GM13977 (cell line): ENCODE results near the gene TACR1.
A peak's percentile ranks its signal among the peaks of the same experiment; 100 is the strongest.
"Not testable (repeated sequence)": the region's sequence is repeated elsewhere in the genome, so short reads cannot be mapped to it uniquely, and the experiment has no call there.

ENCODE experiments used
- DNase-seq: peaks from one replicate; pipeline ENCODE4 v3.0.0; 2012; ENCODE audit warnings: low spot score
- CTCF ChIP-seq: IDR thresholded peaks from 2 replicates; pipeline ENCODE4 v1.5.1; 2012; ENCODE audit warnings: mild to moderate bottlenecking, control low read depth; ENCODE audit not compliant: insufficient read depth; ENCODE audit errors: extremely low read depth, missing control alignments
- in situ Hi-C: fragments of 300-500 bp; cut with MboI; formaldehyde crosslinking; loops from one replicate; pipeline ENCODE4 v1.12.0; 2022; ENCODE audit warnings: low sequenced_read_pairs, low pct_unique_long_range_greater_than_20kb, mixed read lengths, inconsistent platforms; ENCODE audit not compliant: unreplicated experiment

Gene TACR1

GRCh38 chr2:75199428-75200011 lies at the start of gene TACR1:
TACR1 (minus strand) TSS chr2:75199520; CDS start chr2:75198934, 586 bp downstream.
- TF ChIP-seq CTCF, result peak; percentile 64
- peak; percentile 78 for DNase-seq
- in situ Hi-C loops, result no loop called here

- in situ Hi-C loops, DNase-seq: not testable (repeated sequence)
Measured at GRCh38 chr2:75248581-75248980, 49.3 kb upstream of the TACR1 start.

- no peak for DNase-seq
- in situ Hi-C loops, result no loop called here
- no peak for TF ChIP-seq CTCF
Measured at GRCh38 chr2:75246441-75247167, 47.3 kb upstream of the TACR1 start.

DNA sequence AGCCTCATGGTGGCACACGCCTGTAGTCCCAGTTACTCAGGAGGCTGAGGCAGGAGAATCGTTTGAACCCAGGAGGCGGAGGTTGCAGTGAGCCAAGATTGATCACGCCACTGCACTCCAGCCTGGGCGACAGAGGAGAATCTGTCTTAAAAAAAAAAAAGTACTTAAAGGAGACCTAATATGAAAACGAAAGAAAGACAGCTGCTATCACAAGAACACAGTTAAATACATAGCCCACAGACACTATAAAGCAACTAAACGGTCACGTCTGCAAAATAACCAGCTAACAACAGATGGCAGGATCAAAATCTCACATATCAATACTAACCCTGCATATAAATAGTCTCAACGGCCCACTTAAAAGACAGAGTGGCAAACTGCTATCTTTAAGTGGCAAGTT lies 43.9 kb upstream of the TACR1 start:
- DNase-seq, result no peak
- TF ChIP-seq CTCF, result no peak
- in situ Hi-C loops, result no loop called here

GRCh38 chr2:75241696-75242095 lies 42.4 kb upstream of the TACR1 start:
- TF ChIP-seq CTCF, result peak; percentile 40
- no peak for DNase-seq
- in situ Hi-C loops, result no loop called here

- DNase-seq, result no peak
- TF ChIP-seq CTCF, result no peak
- in situ Hi-C loops, result no loop called here
Measured at GRCh38 chr2:75238670-75239330, 39.5 kb upstream of the TACR1 start.

GRCh38 chr2:75237296-75237695 lies 38.0 kb upstream of the TACR1 start:
- TF ChIP-seq CTCF, result no peak
- DNase-seq, result no peak
- in situ Hi-C loops, result no loop called here
